H9 (cell line): Measurements from ENCODE around the gene CYP17A1. TPM values are rescaled to one million over a fixed set of nuclear protein-coding genes. Genes with fewer than 3 reads are reported as not detected.

ENCODE experiments used
- DNase-seq: peaks from one replicate; pipeline ENCODE4 v3.0.0-alpha.2; 2017
- H2AFZ ChIP-seq: one replicate; pipeline ENCODE4 v1.6.1; 2013; ENCODE audit warnings: mild to moderate bottlenecking, low read length, control low read depth, moderate library complexity
- H2AK5ac ChIP-seq: 2 replicates; pipeline ENCODE4 v1.6.1; 2013; ENCODE audit warnings: low read length, control low read depth, mixed read lengths; ENCODE audit not compliant: insufficient read length
- H2BK120ac ChIP-seq: one replicate; pipeline ENCODE4 v1.6.1; 2013; ENCODE audit warnings: low read depth, mild to moderate bottlenecking, low read length, control low read depth, inconsistent platforms; ENCODE audit not compliant: poor library complexity, severe bottlenecking
- H2BK12ac ChIP-seq: 2 replicates; pipeline ENCODE4 v1.6.1; 2013; ENCODE audit warnings: low read length, control low read depth, mixed read lengths, low read depth; ENCODE audit not compliant: insufficient read length
- H2BK15ac ChIP-seq: 2 replicates; pipeline ENCODE4 v1.6.1; 2013; ENCODE audit warnings: low read depth, low read length, control low read depth
- H2BK20ac ChIP-seq: one replicate; pipeline ENCODE4 v1.6.1; 2013; ENCODE audit warnings: low read depth, mild to moderate bottlenecking, low read length, control low read depth, inconsistent platforms; ENCODE audit not compliant: poor library complexity, severe bottlenecking
- H2BK5ac ChIP-seq: 2 replicates; pipeline ENCODE4 v1.6.1; 2013; ENCODE audit warnings: low read length, control low read depth, mixed read lengths; ENCODE audit not compliant: insufficient read length
- H3K14ac ChIP-seq: 2 replicates; pipeline ENCODE4 v1.6.1; 2013; ENCODE audit warnings: low read length, control low read depth; ENCODE audit not compliant: insufficient read depth
- H3K18ac ChIP-seq: 2 replicates; pipeline ENCODE4 v1.6.1; 2013; ENCODE audit warnings: low read depth, mild to moderate bottlenecking, mixed read lengths, low read length, control low read depth; ENCODE audit not compliant: insufficient read length
- H3K23ac ChIP-seq: 2 replicates; pipeline ENCODE4 v1.6.1; 2013; ENCODE audit warnings: low read length, control low read depth, mixed read lengths, low read depth; ENCODE audit not compliant: insufficient read length
- H3K23me2 ChIP-seq: 2 replicates; pipeline ENCODE4 v1.6.1; 2013; ENCODE audit warnings: low read depth, mild to moderate bottlenecking, mixed read lengths, low read length, control low read depth; ENCODE audit not compliant: insufficient read length, poor library complexity, severe bottlenecking
- H3K27ac ChIP-seq: 2 replicates; pipeline ENCODE4 v1.5.1; 2013; ENCODE audit warnings: low read length, control low read depth, mixed read lengths, low read depth; ENCODE audit not compliant: insufficient read length
- H3K27me3 ChIP-seq: 2 replicates; pipeline ENCODE4 v1.6.1; 2013; ENCODE audit warnings: low read length, control low read depth, inconsistent platforms; ENCODE audit not compliant: insufficient read depth
- H3K4ac ChIP-seq: 2 replicates; pipeline ENCODE4 v1.6.1; 2013; ENCODE audit warnings: low read depth, mild to moderate bottlenecking, control low read depth, inconsistent platforms, low read length, moderate library complexity
- H3K4me1 ChIP-seq: 2 replicates; pipeline ENCODE4 v1.6.1; 2013; ENCODE audit warnings: low read length, control low read depth, inconsistent platforms; ENCODE audit not compliant: insufficient read depth
- H3K4me2 ChIP-seq: 2 replicates; pipeline ENCODE4 v1.6.1; 2013; ENCODE audit warnings: low read length, control low read depth, mixed read lengths; ENCODE audit not compliant: insufficient read length, insufficient read depth
- H3K56ac ChIP-seq: 2 replicates; pipeline ENCODE4 v1.6.1; 2013; ENCODE audit warnings: low read depth, mild to moderate bottlenecking, mixed read lengths, low read length, control low read depth; ENCODE audit not compliant: insufficient read length
- H3K79me1 ChIP-seq: 2 replicates; pipeline ENCODE4 v1.6.1; 2013; ENCODE audit warnings: low read depth, mild to moderate bottlenecking, moderate library complexity, low read length, control low read depth, inconsistent platforms; ENCODE audit not compliant: insufficient read depth, poor library complexity, severe bottlenecking
- H3K79me2 ChIP-seq: 2 replicates; pipeline ENCODE4 v1.6.1; 2013; ENCODE audit warnings: low read length, control low read depth, inconsistent platforms; ENCODE audit not compliant: insufficient read depth
- H3K9ac ChIP-seq: 2 replicates; pipeline ENCODE4 v1.6.1; 2013; ENCODE audit warnings: low read length, control low read depth, mixed read lengths; ENCODE audit not compliant: insufficient read length; ENCODE audit errors: extremely low read depth
- H3K9me3 ChIP-seq: one replicate; pipeline ENCODE4 v1.6.1; 2013; ENCODE audit warnings: low read depth, low read length, inconsistent platforms; ENCODE audit not compliant: control insufficient read depth
- H3T11ph ChIP-seq: one replicate; pipeline ENCODE4 v1.6.1; 2013; ENCODE audit warnings: mild to moderate bottlenecking, low read length, control low read depth, inconsistent platforms
- H4K20me1 ChIP-seq: one replicate; pipeline ENCODE4 v1.6.1; 2013; ENCODE audit not compliant: control insufficient read depth, insufficient read length, insufficient read depth
- H4K5ac ChIP-seq: 2 replicates; pipeline ENCODE4 v1.6.1; 2013; ENCODE audit warnings: low read depth, mild to moderate bottlenecking, mixed read lengths, low read length, control low read depth; ENCODE audit not compliant: insufficient read length
- H4K8ac ChIP-seq: replicated peaks from 2 replicates; pipeline ENCODE4 v1.6.1; 2013; ENCODE audit warnings: low read length, control low read depth, mixed read lengths, low read depth; ENCODE audit not compliant: insufficient read length
- H4K91ac ChIP-seq: 2 replicates; pipeline ENCODE4 v1.6.1; 2013; ENCODE audit warnings: low read depth, mild to moderate bottlenecking, moderate library complexity, mixed read lengths, low read length, control low read depth; ENCODE audit not compliant: insufficient read length
- H3K27ac Mint-ChIP-seq, 3 experiments: 2 replicates in 2 of 3; 3 replicates in 1 of 3; pipeline ENCODE4 v1.8.0; 2020 to 2021; ENCODE audit warnings: mixed read lengths in 3 of 3, mild to moderate bottlenecking in 1 of 3, moderate library complexity in 1 of 3
- H3K27me3 Mint-ChIP-seq: 2 replicates; pipeline ENCODE4 v1.8.0; 2021; ENCODE audit warnings: low read depth, mild to moderate bottlenecking, moderate library complexity, mixed read lengths
- H3K36me3 Mint-ChIP-seq, 3 experiments: 2 replicates in 2 of 3; 3 replicates in 1 of 3; pipeline ENCODE4 v1.8.0; 2020 to 2021; ENCODE audit warnings: low read depth in 3 of 3, mixed read lengths in 3 of 3; ENCODE audit not compliant: insufficient read depth in 1 of 3
- H3K4me1 Mint-ChIP-seq, 2 experiments: 2 replicates each; pipeline ENCODE4 v1.8.0; 2020; ENCODE audit warnings: mixed read lengths in 2 of 2
- H3K4me3 Mint-ChIP-seq, 2 experiments: 2 replicates in 1 of 2; 3 replicates in 1 of 2; pipeline ENCODE4 v1.8.0; 2020 to 2021; ENCODE audit warnings: mild to moderate bottlenecking in 2 of 2, mixed read lengths in 2 of 2, moderate library complexity in 1 of 2
- H3K9me3 Mint-ChIP-seq, 2 experiments: 2 replicates in 1 of 2; 3 replicates in 1 of 2; pipeline ENCODE4 v1.8.0; 2020; ENCODE audit warnings: mild to moderate bottlenecking in 2 of 2, mixed read lengths in 2 of 2, moderate library complexity in 1 of 2
- WGBS: extraction: QIAGEN DNeasy Blood & Tissue Kit; methylation state at CpG from one replicate; pipeline ENCODE4 v1.1.7; 2013; ENCODE audit warnings: missing lambda C conversion rate, low lambda C conversion rate, mixed read lengths; ENCODE audit not compliant: insufficient read length; ENCODE audit errors: extremely low coverage; 5-methylcytosine and 5-hydroxymethylcytosine counted together
- total RNA-seq: library from RNA; stranded (reverse); gene quantifications from 2 replicates; pipeline ENCODE4 v1.2.1, GENCODE V29; 2021
- TF ChIP-seq, protein P1 (sequence below): fragments of 200-600 bp; sonication (generic); conservative IDR thresholded peaks from 3 replicates; pipeline ENCODE4 v1.8.0; 2021; ENCODE audit warnings: antibody characterized with exemption, mild to moderate bottlenecking

Gene CYP17A1
- total RNA-seq, 1 experiment from 2014 or later, result not detected

DNA sequence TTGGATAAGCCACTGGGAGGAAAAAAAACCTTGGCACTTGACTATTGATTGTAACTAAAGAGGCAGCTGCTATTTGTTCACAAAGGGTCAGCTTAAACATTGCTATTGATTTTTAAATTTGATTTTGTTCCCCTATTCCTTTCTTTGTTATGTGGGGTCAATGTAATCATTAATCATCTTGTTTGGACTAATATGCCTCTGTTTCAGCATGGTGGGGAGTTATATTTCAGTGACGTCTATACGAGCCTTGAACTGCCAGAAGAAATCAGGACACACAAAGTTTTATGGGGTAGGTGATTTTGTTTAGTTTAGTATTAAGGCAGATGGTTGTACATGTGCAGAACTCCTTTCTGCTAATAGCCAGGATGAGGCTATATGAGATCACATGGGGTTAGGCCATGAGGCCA lies 39.5 kb upstream of the CYP17A1 start:
- H3K18ac ChIP-seq, result no peak overlapping the region
- no peak overlapping the region for H2AFZ ChIP-seq
- H4K8ac ChIP-seq, result no peak overlapping the region
- no peak overlapping the region for H3K27ac ChIP-seq
- no peaks in the 10 kb centered on the region for H3K27me3 ChIP-seq
- DNase-seq, result no peak
- Mint-ChIP-seq H3K4me3 (no peak overlapping the region), H3K27me3 (no peaks in the 10 kb centered on the region), H3K9me3 (no peaks in the 10 kb centered on the region), H3K27ac (no peak overlapping the region; a peak in 1 of 7 replicates), H3K36me3 (peaks cover 3 to 16% (median 16%) of the 10 kb centered on the region in 3 experiments; a peak in 6 of 7 replicates), H3K4me1 (no peaks in the 10 kb centered on the region)
- no peak overlapping the region for H3T11ph ChIP-seq
- no peak overlapping the region for H3K56ac ChIP-seq
- no peak overlapping the region for H2BK15ac ChIP-seq
- no peaks in the 10 kb centered on the region for H3K23me2 ChIP-seq
- H4K91ac ChIP-seq, result no peak overlapping the region
- H3K9me3 ChIP-seq, result no peaks in the 10 kb centered on the region
- no peak overlapping the region for H2BK5ac ChIP-seq
- no peak overlapping the region for H3K4ac ChIP-seq
- no peak overlapping the region for H2BK120ac ChIP-seq
- no peaks in the 10 kb centered on the region for H3K79me1 ChIP-seq
- TF ChIP-seq, protein P1, sequence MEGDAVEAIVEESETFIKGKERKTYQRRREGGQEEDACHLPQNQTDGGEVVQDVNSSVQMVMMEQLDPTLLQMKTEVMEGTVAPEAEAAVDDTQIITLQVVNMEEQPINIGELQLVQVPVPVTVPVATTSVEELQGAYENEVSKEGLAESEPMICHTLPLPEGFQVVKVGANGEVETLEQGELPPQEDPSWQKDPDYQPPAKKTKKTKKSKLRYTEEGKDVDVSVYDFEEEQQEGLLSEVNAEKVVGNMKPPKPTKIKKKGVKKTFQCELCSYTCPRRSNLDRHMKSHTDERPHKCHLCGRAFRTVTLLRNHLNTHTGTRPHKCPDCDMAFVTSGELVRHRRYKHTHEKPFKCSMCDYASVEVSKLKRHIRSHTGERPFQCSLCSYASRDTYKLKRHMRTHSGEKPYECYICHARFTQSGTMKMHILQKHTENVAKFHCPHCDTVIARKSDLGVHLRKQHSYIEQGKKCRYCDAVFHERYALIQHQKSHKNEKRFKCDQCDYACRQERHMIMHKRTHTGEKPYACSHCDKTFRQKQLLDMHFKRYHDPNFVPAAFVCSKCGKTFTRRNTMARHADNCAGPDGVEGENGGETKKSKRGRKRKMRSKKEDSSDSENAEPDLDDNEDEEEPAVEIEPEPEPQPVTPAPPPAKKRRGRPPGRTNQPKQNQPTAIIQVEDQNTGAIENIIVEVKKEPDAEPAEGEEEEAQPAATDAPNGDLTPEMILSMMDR, result no peak
- no peaks in the 10 kb centered on the region for H3K79me2 ChIP-seq
- H3K4me1 ChIP-seq, result no peaks in the 10 kb centered on the region
- WGBS, result no CpG with 5 or more reads among the region's 2 CpGs
- H4K5ac ChIP-seq, result no peak overlapping the region
- H2BK20ac ChIP-seq, result no peak overlapping the region
- H3K14ac ChIP-seq, result no peak overlapping the region
- H3K23ac ChIP-seq, result no peak overlapping the region
- no peak overlapping the region for H3K4me2 ChIP-seq
- H3K9ac ChIP-seq, result no peak overlapping the region
- H4K20me1 ChIP-seq, result no peaks in the 10 kb centered on the region
- H2AK5ac ChIP-seq, result no peak overlapping the region
- no peak overlapping the region for H2BK12ac ChIP-seq
